Measurements from ENCODE around the gene GRIK2.

- TF ChIP-seq REST (IDR thresholded peaks at IDR 0.05; ENCODE audit: insufficient read depth in 1 of 2, low read depth in 2 of 2, low read length in 2 of 2) (no peak), SIN3A (IDR thresholded peaks at IDR 0.05; ENCODE audit: borderline replicate concordance, insufficient read depth, low read length) (no peak), POLR2AphosphoS5 (IDR thresholded peaks at IDR 0.05; ENCODE audit: low read depth, low read length) (no peak), TAF1 (IDR thresholded peaks at IDR 0.05; ENCODE audit: borderline replicate concordance, insufficient read depth, low read length) (no peak)
Observed at GRCh38 chr6:101422251-101422650, 28.7 kb downstream of the GRIK2 start.

All from PFSK-1 (cell line).